Sigmoid colon (tissue), 7 donors: ENCODE data around the gene HAO2. TPM values are rescaled to one million over a fixed set of nuclear protein-coding genes. Genes with fewer than 3 reads are reported as not detected.
A peak's percentile ranks its signal among the peaks of the same experiment; 100 is the strongest.

ENCODE experiments used
- DNase-seq: peaks from one replicate; pipeline ENCODE4 v3.0.0-alpha.2; 2019
- H3K27ac ChIP-seq, 4 donors: fragments of 200-600 bp; sonication (generic); one replicate each; pipeline ENCODE4 v1.5.1; 2016 to 2019; ENCODE audit warnings: mild to moderate bottlenecking in 1 of 4
- H3K27me3 ChIP-seq, 3 donors: fragments of 200-600 bp; sonication (generic); one replicate each; pipeline ENCODE4 v1.5.1; 2019; ENCODE audit warnings: mild to moderate bottlenecking in 1 of 3
- H3K36me3 ChIP-seq, 4 donors: fragments of 200-600 bp; sonication (generic); one replicate each; pipeline ENCODE4 v1.5.1; 2016 to 2019
- H3K4me1 ChIP-seq, 4 donors: fragments of 200-600 bp; sonication (generic); one replicate each; pipeline ENCODE4 v1.5.1; 2017 to 2019
- H3K4me3 ChIP-seq, 4 donors: fragments of 200-600 bp; sonication (generic); one replicate each; pipeline ENCODE4 v1.5.1; 2017 to 2019; ENCODE audit warnings: mild to moderate bottlenecking in 2 of 4, moderate library complexity in 1 of 4
- H3K9me3 ChIP-seq, 4 donors: fragments of 200-600 bp in 3 of 4; sonication (generic) in 3 of 4; one replicate each; pipeline versions ENCODE4 v1.5.1 to v1.6.1; 2013 to 2019
- EP300 ChIP-seq, 4 donors: sonication (generic); formaldehyde crosslinking; IDR thresholded peaks; one replicate each; pipeline ENCODE4 v1.6.1; 2017; ENCODE audit warnings: antibody characterized with exemption in 4 of 4
- POLR2A ChIP-seq, 2 donors: fragments of 450-650 bp; IDR thresholded peaks; one replicate each; pipeline ENCODE4 v1.6.1; 2016; ENCODE audit warnings: antibody characterized with exemption in 2 of 2, mild to moderate bottlenecking in 2 of 2, moderate library complexity in 2 of 2
- POLR2AphosphoS5 ChIP-seq, 4 donors: sonication (generic); formaldehyde crosslinking; IDR thresholded peaks; one replicate each; pipeline ENCODE4 v1.6.1; 2017; ENCODE audit warnings: antibody characterized with exemption in 4 of 4
- WGBS, 2 donors: extraction: QIAGEN DNeasy Blood & Tissue Kit; methylation state at CpG; one replicate each; pipeline ENCODE4 v1.1.7; 2013; 5-methylcytosine and 5-hydroxymethylcytosine counted together
- intact Hi-C: fragments of 100-400 bp; cut with DNase I; formaldehyde crosslinking; loops from one replicate; pipeline ENCODE4 v1.15.1; 2023
- polyA plus RNA-seq, 3 donors: library from polyadenylated mRNA; stranded (reverse); fragments of 200-250 nt; gene quantifications; one replicate each; pipeline ENCODE4 v1.2.3, GENCODE V29; 2013
- total RNA-seq, 4 donors: library from RNA; depleted of rRNA; stranded (reverse); fragments of >200 nt; gene quantifications; one replicate each; pipeline ENCODE4 v1.1.0, GENCODE V29; 2016
- TF ChIP-seq, protein P1 (sequence below), 4 experiments: fragments of 450-650 bp in 3 of 4; fragments of 200-600 bp in 1 of 4; IDR thresholded peaks; one replicate each; pipeline ENCODE4 v1.5.1; 2016 to 2019; ENCODE audit warnings: antibody characterized with exemption in 4 of 4, mild to moderate bottlenecking in 3 of 4, moderate library complexity in 2 of 4
- donor health status: healthy with polysubstance abuse.
- donor health status: Bipolar disorder and iron deficiency.
- donor health status: healthy.

The HAO2 gene
- total and polyA plus RNA-seq, 7 donors = not detected

GRCh38 chr1:119329541-119330461 lies 38.8 kb upstream of the HAO2 start:
- H3K27me3 ChIP-seq = no peaks in the 10 kb centered on the region
- H3K4me1 ChIP-seq = peaks cover 0 to 51% (median 45%) of the 10 kb centered on the region in 4 donors
- TF ChIP-seq, protein P1, sequence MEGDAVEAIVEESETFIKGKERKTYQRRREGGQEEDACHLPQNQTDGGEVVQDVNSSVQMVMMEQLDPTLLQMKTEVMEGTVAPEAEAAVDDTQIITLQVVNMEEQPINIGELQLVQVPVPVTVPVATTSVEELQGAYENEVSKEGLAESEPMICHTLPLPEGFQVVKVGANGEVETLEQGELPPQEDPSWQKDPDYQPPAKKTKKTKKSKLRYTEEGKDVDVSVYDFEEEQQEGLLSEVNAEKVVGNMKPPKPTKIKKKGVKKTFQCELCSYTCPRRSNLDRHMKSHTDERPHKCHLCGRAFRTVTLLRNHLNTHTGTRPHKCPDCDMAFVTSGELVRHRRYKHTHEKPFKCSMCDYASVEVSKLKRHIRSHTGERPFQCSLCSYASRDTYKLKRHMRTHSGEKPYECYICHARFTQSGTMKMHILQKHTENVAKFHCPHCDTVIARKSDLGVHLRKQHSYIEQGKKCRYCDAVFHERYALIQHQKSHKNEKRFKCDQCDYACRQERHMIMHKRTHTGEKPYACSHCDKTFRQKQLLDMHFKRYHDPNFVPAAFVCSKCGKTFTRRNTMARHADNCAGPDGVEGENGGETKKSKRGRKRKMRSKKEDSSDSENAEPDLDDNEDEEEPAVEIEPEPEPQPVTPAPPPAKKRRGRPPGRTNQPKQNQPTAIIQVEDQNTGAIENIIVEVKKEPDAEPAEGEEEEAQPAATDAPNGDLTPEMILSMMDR (IDR thresholded peaks at IDR 0.05) = no peak
- no peak for TF ChIP-seq POLR2A (IDR thresholded peaks at IDR 0.05)
- no peak for TF ChIP-seq EP300 (IDR thresholded peaks at IDR 0.05)
- no peak for TF ChIP-seq POLR2AphosphoS5 (IDR thresholded peaks at IDR 0.05)
- peak overlapping the region in 3 of 4 donors; percentile 41 to 80 (median 55) for H3K27ac ChIP-seq
- no peak overlapping the region for H3K4me3 ChIP-seq
- no peaks in the 10 kb centered on the region for H3K9me3 ChIP-seq
- H3K36me3 ChIP-seq = no peaks in the 10 kb centered on the region
- intact Hi-C loops = loop anchor here (5.0 to 10.0 kb wide), 3 partner anchors 188 to 382 kb away; partner anchors contain the start of genes PHGDH, WARS2 and ZNF697
- DNase-seq = no peak
- WGBS, 2 donors = 81 to 82% methylated on average over 8 of the region's 8 CpGs

DNA sequence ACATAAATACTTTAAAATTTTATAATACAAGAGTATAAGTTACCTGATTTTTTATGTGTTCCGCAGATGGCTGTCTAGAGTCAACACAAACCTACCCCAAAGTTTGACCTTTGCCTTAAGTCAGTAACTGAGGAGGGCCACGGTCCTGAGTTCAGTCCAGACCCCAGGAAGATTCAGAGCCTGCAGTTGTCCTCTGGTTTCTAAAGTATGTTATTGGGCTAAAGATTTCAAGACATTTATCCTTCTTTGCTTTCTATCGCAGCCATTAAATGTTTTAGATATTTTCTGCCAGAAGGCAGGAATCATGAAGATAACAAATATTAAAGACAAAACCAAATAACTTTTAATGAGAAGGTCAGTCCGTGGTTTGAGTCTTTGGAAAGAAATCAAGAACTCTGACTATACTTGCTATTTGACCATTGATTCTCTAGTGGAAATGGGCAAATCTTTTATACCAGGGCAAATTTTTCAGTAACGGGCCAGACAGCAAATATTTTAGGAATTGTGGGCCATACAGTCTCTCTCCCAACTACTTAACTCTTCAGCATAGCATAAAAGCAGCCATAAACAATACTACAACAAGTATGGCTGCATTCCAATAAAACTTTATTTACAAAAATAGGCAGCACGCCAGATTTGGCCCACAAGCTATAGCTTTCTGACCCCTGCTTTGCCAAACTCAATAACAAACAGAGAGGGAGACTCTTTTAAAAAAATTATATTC lies 38.0 kb upstream of the HAO2 start:
- Histone ChIP-seq H3K27me3 (no peaks in the 10 kb centered on the region), H3K27ac (peak overlapping the region in 3 of 4 donors; percentile 41 to 80 (median 55)), H3K4me1 (peaks cover 0 to 51% (median 45%) of the 10 kb centered on the region in 4 donors), H3K9me3 (no peaks in the 10 kb centered on the region), H3K4me3 (no peak overlapping the region), H3K36me3 (no peaks in the 10 kb centered on the region)
- no peak for DNase-seq
- TF ChIP-seq, protein P1 (IDR thresholded peaks at IDR 0.05) = no peak
- no peak for TF ChIP-seq POLR2A (IDR thresholded peaks at IDR 0.05)
- TF ChIP-seq EP300 (IDR thresholded peaks at IDR 0.05) = no peak
- WGBS, 2 donors = 68 to 78% methylated on average over 6 of the region's 6 CpGs
- intact Hi-C loops = no loop called here

DNA sequence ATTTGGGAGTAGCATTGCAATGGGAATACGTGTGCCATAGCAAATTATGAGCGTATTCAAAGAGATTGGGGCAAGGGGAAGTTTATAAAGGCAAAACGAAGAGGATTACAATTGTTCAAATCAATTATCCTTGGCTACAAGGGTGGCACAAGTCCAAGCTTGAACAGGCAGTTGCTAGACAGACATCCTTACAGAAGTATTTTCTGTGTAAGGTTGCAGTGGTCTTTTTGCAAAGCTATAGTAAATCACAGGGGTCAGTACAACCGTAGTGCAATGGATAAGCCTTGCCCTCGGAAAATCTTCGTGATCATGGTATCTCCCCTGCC lies 37.4 kb upstream of the HAO2 start:
- DNase-seq = no peak
- Histone ChIP-seq H3K4me1 (peaks cover 0 to 47% (median 45%) of the 10 kb centered on the region in 4 donors), H3K36me3 (no peaks in the 10 kb centered on the region), H3K27ac (no peak overlapping the region), H3K4me3 (no peak overlapping the region), H3K9me3 (no peaks in the 10 kb centered on the region), H3K27me3 (no peaks in the 10 kb centered on the region)
- TF ChIP-seq POLR2AphosphoS5 (IDR thresholded peaks at IDR 0.05) (no peak), EP300 (IDR thresholded peaks at IDR 0.05) (no peak), POLR2A (IDR thresholded peaks at IDR 0.05) (no peak)
- TF ChIP-seq, protein P1 (IDR thresholded peaks at IDR 0.05) = no peak
- 86% methylated on average over 6 of the region's 6 CpGs for WGBS, 2 donors
- intact Hi-C loops = no loop called here

DNA sequence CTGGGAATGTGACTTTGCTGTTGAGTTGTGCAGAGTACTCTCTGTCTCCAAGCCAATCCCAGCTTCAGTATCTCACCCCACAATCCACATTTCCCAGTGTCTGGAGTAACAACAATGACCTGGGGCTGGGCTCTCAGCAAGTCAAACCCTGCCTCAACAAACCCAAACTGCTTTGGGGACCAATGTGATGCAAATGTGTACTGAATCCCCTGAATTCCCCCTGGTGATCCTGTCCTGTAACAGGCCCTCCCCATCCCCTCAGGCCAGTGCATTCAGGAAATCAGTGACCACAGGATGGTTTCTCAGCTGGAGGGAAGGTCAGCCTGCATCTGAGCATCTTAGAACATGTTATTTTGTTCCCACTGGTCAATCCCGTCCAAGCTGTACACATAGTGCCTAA lies 36.7 kb upstream of the HAO2 start:
- intact Hi-C loops = no loop called here
- no peak overlapping the region for H3K27ac ChIP-seq
- WGBS, 2 donors = 89 to 92% methylated on average over 1 of the region's 1 CpG
- peaks cover 0 to 43% (median 39%) of the 10 kb centered on the region in 4 donors for H3K4me1 ChIP-seq
- H3K36me3 ChIP-seq = no peaks in the 10 kb centered on the region
- no peaks in the 10 kb centered on the region for H3K9me3 ChIP-seq
- H3K27me3 ChIP-seq = no peaks in the 10 kb centered on the region
- H3K4me3 ChIP-seq = no peak overlapping the region
- TF ChIP-seq, protein P1 (IDR thresholded peaks at IDR 0.05) = no peak
- no peak for TF ChIP-seq EP300 (IDR thresholded peaks at IDR 0.05)
- no peak for TF ChIP-seq POLR2A (IDR thresholded peaks at IDR 0.05)
- TF ChIP-seq POLR2AphosphoS5 (IDR thresholded peaks at IDR 0.05) = no peak
- DNase-seq = no peak
